IPS-15b (cell line): Measurements from ENCODE around the gene RHOH.
A peak's percentile ranks its signal among the peaks of the same experiment; 100 is the strongest.
"Not testable (repeated sequence)": the region's sequence is repeated elsewhere in the genome, so short reads cannot be mapped to it uniquely, and the experiment has no call there.

Source experiments
- H3K27me3 ChIP-seq: one replicate; pipeline ENCODE4 v1.6.1; 2013; ENCODE audit warnings: low read length; ENCODE audit not compliant: control insufficient read depth, insufficient read depth
- H3K36me3 ChIP-seq: one replicate; pipeline ENCODE4 v1.6.1; 2013; ENCODE audit warnings: low read length; ENCODE audit not compliant: control insufficient read depth, insufficient read depth
- H3K4me1 ChIP-seq: one replicate; pipeline ENCODE4 v1.6.1; 2013; ENCODE audit warnings: mild to moderate bottlenecking, low read length; ENCODE audit not compliant: control insufficient read depth, insufficient read depth
- H3K4me3 ChIP-seq: one replicate; pipeline ENCODE4 v1.5.1; 2013; ENCODE audit warnings: low read depth, low read length
- H3K9ac ChIP-seq: one replicate; pipeline ENCODE4 v1.6.1; 2013; ENCODE audit warnings: low read depth, mild to moderate bottlenecking, low read length
- H3K9me3 ChIP-seq: one replicate; pipeline ENCODE4 v1.6.1; 2013; ENCODE audit warnings: mild to moderate bottlenecking, low read length; ENCODE audit not compliant: control insufficient read depth, insufficient read depth

RHOH gene, protein sequence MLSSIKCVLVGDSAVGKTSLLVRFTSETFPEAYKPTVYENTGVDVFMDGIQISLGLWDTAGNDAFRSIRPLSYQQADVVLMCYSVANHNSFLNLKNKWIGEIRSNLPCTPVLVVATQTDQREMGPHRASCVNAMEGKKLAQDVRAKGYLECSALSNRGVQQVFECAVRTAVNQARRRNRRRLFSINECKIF

DNA sequence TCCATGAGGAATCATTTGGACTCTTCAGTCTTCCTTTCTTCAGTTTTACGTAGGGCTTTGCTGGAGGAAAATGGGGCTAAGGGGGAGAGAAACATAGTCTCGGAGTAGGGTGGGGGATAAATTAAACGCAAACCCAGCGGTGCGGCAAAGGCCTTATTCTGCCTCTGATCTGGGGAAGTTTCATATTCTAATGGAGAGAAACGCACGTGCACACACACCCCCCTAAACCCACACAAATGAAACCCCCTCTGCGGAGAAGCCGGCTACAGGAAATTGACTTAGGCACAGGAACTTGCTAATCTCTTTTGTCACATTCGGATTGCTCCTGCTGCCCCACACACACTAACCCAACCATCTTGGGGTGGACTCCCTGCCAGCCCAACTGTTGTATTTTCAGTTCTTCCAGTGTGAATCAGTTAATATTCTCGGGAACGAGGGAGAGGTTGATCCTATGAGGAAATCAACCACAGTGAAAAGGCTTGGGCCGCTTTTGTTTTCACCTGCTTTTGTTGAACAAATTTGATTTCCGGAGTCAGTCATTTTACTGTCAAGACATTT lies at the start of gene RHOH:
TSS of gene RHOH (plus strand) at position 308 of the 558 bp plus-strand sequence. CDS start 46,356 bp downstream, outside the sequence.
- peak within 1 kb of the TSS; percentile 54 for H3K9ac ChIP-seq
- no peaks in the 10 kb centered on the region for H3K9me3 ChIP-seq
- peak within 1 kb of the TSS; percentile 22 for H3K4me3 ChIP-seq
- peaks cover 32% of the 10 kb centered on the region for H3K4me1 ChIP-seq
- H3K36me3 ChIP-seq = no peaks in the 10 kb centered on the region
- no peaks in the 10 kb centered on the region for H3K27me3 ChIP-seq

DNA sequence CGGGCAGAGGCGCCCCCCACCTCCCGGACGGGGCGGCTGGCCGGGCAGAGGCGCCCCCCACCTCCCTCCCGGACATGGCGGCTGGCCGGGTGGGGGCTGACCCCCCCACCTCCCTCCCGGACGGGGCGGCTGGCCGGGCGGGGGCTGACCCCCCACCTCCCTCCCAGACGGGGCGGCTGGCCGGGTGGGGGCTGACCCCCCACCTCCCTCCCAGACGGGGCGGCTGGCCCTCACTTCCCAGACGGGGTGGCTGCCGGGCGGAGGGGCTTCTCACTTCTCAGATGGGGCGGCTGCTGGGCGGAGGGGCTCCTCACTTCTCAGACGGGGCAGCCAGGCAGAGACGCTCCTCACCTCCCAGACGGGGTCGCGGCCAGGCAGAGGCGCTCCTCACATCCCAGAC lies 49.3 kb upstream of the RHOH start:
- not testable (repeated sequence) for H3K36me3 ChIP-seq, H3K4me3 ChIP-seq, H3K9ac ChIP-seq

DNA sequence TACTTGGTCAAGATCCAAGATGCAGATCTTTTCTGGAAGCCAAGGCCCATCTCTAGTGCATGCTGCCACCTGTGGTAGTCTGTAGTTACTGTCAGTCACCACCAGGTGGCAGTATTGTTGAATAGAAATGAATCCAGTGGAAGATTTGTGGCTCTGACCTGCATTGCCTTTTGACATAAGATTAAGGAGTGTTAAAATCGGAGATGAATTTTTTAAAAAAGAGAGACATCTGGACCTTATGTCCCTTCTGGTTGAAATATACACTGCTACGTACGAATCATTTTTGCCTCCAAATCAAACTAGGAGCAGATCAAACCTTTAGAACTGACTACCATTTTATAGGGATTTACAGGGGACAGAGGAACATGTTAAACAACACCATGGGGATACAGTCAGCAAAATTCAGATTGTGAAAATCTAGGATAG lies 46.9 kb upstream of the RHOH start:
- Histone ChIP-seq H3K36me3 (peaks cover 2% of the 10 kb centered on the region), H3K4me3 (no peak overlapping the region), H3K9ac (no peak overlapping the region), H3K27me3 (no peaks in the 10 kb centered on the region), H3K9me3 (no peaks in the 10 kb centered on the region), H3K4me1 (no peaks in the 10 kb centered on the region)

More for the DNA sequence above, 49.3 kb upstream of the RHOH start:
- not testable (repeated sequence) for H3K4me1 ChIP-seq, H3K9me3 ChIP-seq, H3K27me3 ChIP-seq

DNA sequence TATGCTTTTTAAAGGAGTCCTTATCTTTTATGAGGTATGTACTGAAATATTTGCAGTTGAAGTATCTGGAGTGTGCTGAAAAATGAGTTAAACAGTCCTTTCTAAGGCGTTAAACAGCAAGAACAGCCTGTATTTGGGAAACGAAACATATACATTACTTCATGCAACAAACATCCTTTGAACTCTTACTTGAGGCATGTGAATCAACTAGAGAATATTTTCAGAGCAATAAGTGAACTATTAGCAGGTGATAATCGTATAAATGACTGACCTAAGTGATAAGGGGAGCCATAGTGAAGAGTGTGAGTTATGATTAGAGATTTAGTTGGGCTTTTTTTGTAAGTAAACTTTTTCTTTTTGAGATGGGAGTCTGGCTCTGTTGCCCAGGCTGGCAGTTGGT lies 45.9 kb upstream of the RHOH start:
- H3K4me3 ChIP-seq = no peak overlapping the region
- no peak overlapping the region for H3K9ac ChIP-seq
- no peaks in the 10 kb centered on the region for H3K4me1 ChIP-seq
- H3K9me3 ChIP-seq = no peaks in the 10 kb centered on the region
- no peaks in the 10 kb centered on the region for H3K36me3 ChIP-seq
- no peaks in the 10 kb centered on the region for H3K27me3 ChIP-seq

DNA sequence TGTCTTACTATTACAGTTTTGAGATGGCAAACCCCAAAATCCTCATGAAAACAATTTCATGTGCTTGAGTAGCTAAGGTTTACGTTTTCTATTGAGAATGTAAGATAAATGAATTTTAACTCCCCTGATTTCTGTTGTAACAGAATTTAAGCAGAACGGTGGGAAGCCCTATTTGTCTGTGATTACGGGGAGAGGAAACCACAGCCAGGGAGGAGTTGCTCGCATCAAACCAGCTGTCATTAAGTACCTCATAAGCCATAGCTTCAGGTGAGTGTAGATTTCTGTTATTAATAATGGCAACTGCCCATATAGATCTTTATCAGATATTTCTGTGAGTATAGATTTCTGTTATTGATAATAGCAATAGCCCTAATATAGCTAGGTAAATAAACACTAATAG lies 44.2 kb upstream of the RHOH start:
- no peaks in the 10 kb centered on the region for H3K27me3 ChIP-seq
- no peak overlapping the region for H3K9ac ChIP-seq
- no peaks in the 10 kb centered on the region for H3K4me1 ChIP-seq
- H3K4me3 ChIP-seq = no peak overlapping the region
- H3K36me3 ChIP-seq = no peaks in the 10 kb centered on the region
- no peaks in the 10 kb centered on the region for H3K9me3 ChIP-seq

DNA sequence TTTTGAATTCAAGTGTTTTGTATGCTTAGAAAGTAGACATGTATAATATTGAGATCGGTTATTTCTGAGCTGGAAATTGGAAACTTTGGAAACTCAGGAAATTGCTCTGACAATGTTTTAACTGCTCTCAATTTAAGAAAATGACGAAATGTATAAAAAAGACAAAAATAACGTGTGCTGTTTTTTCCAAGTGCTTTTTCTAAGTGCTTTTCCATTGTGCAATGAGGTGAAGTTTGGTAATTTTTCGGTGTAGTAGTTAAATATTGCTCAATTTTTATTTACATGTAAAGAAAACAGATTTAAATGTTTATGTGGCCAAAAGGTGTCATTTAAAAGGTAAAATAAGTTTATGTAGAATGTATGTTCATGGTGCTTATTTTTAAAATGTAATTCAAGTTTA lies 39.4 kb upstream of the RHOH start:
- Histone ChIP-seq H3K9ac (no peak overlapping the region), H3K36me3 (no peaks in the 10 kb centered on the region), H3K4me1 (no peaks in the 10 kb centered on the region), H3K9me3 (no peaks in the 10 kb centered on the region), H3K4me3 (no peak overlapping the region), H3K27me3 (no peaks in the 10 kb centered on the region)

DNA sequence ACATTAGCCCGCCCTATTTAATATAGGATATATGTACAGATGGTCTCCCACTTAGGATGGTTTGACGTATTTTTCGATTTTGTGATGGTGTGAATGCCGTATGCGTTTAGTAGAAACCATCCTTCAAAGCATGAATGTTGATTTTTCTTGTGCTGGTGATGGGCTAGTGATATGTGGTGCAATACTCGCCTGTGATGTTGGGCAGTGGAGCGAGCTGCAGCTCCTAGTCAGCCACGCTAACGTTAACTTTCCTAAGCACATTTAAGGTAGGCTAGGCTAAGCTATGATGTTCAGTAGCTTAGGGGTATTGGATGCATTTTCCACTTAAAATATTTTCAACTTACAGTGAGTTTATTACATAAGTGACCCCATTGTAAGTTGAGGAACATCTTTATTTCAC lies 36.6 kb upstream of the RHOH start:
- no peaks in the 10 kb centered on the region for H3K4me1 ChIP-seq
- no peak overlapping the region for H3K4me3 ChIP-seq
- H3K9ac ChIP-seq = no peak overlapping the region
- H3K27me3 ChIP-seq = no peaks in the 10 kb centered on the region
- H3K36me3 ChIP-seq = no peaks in the 10 kb centered on the region
- no peaks in the 10 kb centered on the region for H3K9me3 ChIP-seq

DNA sequence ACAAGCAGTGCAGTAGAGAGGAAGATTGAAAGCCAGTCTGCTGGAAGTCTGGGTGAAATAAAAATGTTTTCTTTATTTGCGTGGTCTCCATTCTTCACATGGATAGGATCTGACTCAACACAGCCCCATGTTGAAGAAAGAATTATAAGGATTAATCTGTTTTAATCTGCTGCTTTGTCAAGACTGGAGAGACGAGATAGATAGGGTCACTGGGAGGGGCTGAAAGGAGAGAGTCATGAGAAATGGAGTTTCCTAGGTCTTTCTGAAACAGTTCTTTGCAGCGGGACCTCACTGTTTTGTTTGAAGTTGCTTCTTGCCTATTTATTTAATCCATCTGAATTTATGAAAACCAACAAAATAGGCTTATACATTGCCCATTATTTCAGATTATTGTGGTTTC lies 32.4 kb upstream of the RHOH start:
- no peaks in the 10 kb centered on the region for H3K9me3 ChIP-seq
- no peak overlapping the region for H3K9ac ChIP-seq
- H3K4me1 ChIP-seq = peaks cover 5% of the 10 kb centered on the region
- no peak overlapping the region for H3K4me3 ChIP-seq
- no peaks in the 10 kb centered on the region for H3K36me3 ChIP-seq
- no peaks in the 10 kb centered on the region for H3K27me3 ChIP-seq

DNA sequence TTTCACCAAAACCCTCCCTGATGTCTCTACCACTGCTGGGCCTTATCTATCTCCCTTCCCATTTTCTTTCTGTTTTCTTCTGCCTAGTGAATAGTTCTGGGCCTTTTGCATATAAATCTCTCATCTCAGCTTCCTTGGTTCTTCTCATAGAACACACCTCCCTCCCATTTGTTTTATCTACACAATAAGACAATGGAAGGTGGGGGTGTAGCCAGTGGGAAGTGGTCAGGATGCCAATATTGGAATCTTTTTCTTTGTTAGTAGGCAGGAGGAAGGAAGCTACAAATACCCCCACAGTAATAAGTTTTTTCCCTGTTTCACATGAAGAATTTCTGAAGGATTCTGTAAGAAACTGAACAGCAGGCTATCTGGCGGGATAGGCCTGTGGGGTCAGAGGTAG lies 30.9 kb upstream of the RHOH start:
- no peak overlapping the region for H3K9ac ChIP-seq
- no peaks in the 10 kb centered on the region for H3K27me3 ChIP-seq
- no peaks in the 10 kb centered on the region for H3K9me3 ChIP-seq
- no peak overlapping the region for H3K4me3 ChIP-seq
- H3K36me3 ChIP-seq = no peaks in the 10 kb centered on the region
- peaks cover 5% of the 10 kb centered on the region for H3K4me1 ChIP-seq

DNA sequence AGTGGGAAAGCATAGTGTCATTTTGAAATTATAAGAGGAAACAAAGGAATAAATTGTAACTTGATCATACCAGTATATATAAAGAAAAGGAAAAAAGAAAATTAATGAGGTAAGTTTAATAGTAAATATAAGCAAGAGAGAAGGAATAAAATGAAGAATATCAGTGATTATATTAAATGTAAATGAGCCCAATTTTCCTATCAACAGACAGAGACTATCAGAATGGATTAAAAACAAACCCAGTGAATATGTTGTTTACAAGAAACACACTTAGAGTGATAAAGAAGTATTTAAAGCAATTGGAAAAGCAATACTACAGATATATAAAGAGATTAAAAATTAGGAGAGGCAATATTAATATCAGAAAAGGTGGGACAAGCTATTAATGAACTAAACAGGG lies 28.8 kb upstream of the RHOH start:
- Histone ChIP-seq H3K9ac (no peak overlapping the region), H3K4me1 (peaks cover 5% of the 10 kb centered on the region), H3K9me3 (no peaks in the 10 kb centered on the region), H3K27me3 (no peaks in the 10 kb centered on the region), H3K4me3 (no peak overlapping the region), H3K36me3 (no peaks in the 10 kb centered on the region)

DNA sequence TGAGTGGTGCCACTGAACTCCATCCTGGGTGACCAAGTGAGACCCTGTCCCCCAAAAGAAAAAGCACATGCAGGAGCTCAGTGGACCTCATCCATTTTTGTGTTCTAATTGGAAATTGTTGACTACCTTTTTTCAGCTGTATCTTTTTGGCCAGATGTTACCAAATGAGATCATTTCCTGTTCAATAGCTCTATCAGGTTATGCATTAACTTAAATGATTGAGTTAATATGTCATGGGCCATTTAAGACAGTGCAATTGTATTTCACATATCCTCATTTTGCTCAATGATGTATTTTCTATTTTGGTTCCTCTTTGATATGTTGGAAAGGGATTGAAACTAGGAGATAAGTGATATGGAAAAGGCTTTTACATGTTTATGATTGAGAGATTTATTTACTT lies 26.2 kb upstream of the RHOH start:
- Histone ChIP-seq H3K9ac (no peak overlapping the region), H3K4me3 (no peak overlapping the region), H3K9me3 (no peaks in the 10 kb centered on the region), H3K27me3 (no peaks in the 10 kb centered on the region), H3K4me1 (peaks cover 5% of the 10 kb centered on the region), H3K36me3 (no peaks in the 10 kb centered on the region)

DNA sequence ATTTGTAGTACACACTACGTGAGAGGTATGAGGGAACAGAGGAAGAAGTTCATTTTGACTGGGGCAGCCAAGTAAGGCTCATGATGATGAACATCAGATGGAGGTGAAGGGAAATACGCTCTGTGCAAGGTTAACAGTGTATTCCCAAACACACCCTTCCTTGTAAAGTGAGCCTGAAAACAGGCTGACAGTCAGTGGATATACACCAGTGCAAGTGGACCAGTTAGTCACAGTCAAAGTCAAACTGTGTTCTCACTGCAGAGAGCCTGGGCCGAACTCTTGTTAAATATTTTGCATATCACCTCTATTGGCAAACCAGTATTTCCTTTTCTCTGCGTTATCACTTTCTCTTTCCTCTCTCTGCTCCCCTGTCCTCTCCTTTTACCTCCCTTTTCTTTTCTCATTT lies 23.4 kb upstream of the RHOH start:
- H3K9ac ChIP-seq = no peak overlapping the region
- H3K27me3 ChIP-seq = no peaks in the 10 kb centered on the region
- no peak overlapping the region for H3K4me3 ChIP-seq
- no peaks in the 10 kb centered on the region for H3K36me3 ChIP-seq
- no peaks in the 10 kb centered on the region for H3K9me3 ChIP-seq
- peaks cover 8% of the 10 kb centered on the region for H3K4me1 ChIP-seq
